ENCODE results near the gene SLC7A10. TPM values are rescaled to one million over a fixed set of nuclear protein-coding genes. Genes with fewer than 3 reads are reported as not detected.

Gene SLC7A10
- total RNA-seq, 4 donors from 2014 or later, result 12.9 to 150 (median 33.1) TPM

GRCh38 chr19:33195645-33196347 is 29.9 kb downstream of the SLC7A10 start:
- ATAC-seq (ENCODE audit: low FRiP score) (no peak), DNase-seq (ENCODE audit: low spot score) (no peak)
- TF ChIP-seq, protein P1, sequence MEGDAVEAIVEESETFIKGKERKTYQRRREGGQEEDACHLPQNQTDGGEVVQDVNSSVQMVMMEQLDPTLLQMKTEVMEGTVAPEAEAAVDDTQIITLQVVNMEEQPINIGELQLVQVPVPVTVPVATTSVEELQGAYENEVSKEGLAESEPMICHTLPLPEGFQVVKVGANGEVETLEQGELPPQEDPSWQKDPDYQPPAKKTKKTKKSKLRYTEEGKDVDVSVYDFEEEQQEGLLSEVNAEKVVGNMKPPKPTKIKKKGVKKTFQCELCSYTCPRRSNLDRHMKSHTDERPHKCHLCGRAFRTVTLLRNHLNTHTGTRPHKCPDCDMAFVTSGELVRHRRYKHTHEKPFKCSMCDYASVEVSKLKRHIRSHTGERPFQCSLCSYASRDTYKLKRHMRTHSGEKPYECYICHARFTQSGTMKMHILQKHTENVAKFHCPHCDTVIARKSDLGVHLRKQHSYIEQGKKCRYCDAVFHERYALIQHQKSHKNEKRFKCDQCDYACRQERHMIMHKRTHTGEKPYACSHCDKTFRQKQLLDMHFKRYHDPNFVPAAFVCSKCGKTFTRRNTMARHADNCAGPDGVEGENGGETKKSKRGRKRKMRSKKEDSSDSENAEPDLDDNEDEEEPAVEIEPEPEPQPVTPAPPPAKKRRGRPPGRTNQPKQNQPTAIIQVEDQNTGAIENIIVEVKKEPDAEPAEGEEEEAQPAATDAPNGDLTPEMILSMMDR (IDR thresholded peaks at IDR 0.05), result no peak

DNA sequence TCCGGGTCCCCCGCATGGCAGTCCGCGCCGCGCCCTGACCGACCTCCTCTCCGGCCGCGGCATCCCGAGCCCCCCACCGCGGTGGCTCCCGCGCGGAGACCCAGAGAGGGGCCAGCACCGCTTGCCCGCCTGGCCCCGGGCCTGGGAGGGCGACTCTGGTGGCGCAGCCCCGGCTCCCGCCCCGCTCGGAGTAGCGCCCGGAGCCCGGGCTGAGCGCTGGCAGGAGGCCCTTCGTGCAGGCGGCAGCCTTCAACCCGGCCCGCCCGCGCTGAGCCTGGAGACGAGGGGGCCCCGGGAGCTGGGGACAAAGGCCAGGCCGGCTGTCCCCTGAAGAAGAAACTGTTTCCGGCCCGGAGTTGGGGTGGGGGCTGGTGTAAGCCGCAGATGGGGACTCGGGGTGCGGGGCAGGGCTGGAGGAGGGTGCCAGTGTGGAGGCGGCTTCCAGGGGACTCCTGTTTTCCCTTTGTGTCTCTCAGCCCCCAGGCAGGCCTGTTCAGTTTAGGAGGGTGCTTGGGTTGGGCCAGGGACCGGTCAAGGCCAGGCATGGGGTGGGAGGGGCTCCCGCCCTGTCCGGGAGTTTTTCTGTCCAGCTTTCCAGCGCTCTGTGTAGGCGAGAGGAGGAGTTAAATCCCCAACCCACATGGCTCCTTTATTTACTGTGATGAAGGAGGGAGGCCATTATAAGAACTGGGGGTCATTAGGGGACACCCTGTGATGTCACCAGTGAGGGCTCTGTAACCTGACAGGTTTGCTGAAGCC is 30.6 kb downstream of the SLC7A10 start:
- TF ChIP-seq, protein P1 (IDR thresholded peaks at IDR 0.05), result no peak
- ATAC-seq (ENCODE audit: low FRiP score) (peak; percentile 41), DNase-seq (ENCODE audit: low spot score) (no peak)

- ATAC-seq (ENCODE audit: low FRiP score), result peak; percentile 20
- TF ChIP-seq, protein P1 (IDR thresholded peaks at IDR 0.05), result no peak
- no peak for DNase-seq (ENCODE audit: low spot score)
These were observed 31.1 kb downstream of the SLC7A10 start for GRCh38 chr19:33194532-33194885.

GRCh38 chr19:33193865-33194362 is 31.7 kb downstream of the SLC7A10 start, which contains the start of gene LRP3:
LRP3 (plus strand) TSS chr19:33194330; CDS start chr19:33194786, 456 bp downstream.
- peak; percentile 52 for ATAC-seq (ENCODE audit: low FRiP score)
- DNase-seq (ENCODE audit: low spot score), result no peak
- TF ChIP-seq, protein P1 (IDR thresholded peaks at IDR 0.05), result no peak

- DNase-seq (ENCODE audit: low spot score) (no peak), ATAC-seq (ENCODE audit: low FRiP score) (no peak)
- TF ChIP-seq, protein P1 (IDR thresholded peaks at IDR 0.05), result no peak
These were observed 32.3 kb downstream of the SLC7A10 start for GRCh38 chr19:33193269-33193864.

- DNase-seq (ENCODE audit: low spot score) (no peak), ATAC-seq (ENCODE audit: low FRiP score) (no peak)
- TF ChIP-seq, protein P1 (IDR thresholded peaks at IDR 0.05), result no peak
These were observed 33.6 kb downstream of the SLC7A10 start for GRCh38 chr19:33192010-33192409.

Data from omental fat pad (tissue), 4 donors.